ENCODE results near the gene KIF26A.

DNA sequence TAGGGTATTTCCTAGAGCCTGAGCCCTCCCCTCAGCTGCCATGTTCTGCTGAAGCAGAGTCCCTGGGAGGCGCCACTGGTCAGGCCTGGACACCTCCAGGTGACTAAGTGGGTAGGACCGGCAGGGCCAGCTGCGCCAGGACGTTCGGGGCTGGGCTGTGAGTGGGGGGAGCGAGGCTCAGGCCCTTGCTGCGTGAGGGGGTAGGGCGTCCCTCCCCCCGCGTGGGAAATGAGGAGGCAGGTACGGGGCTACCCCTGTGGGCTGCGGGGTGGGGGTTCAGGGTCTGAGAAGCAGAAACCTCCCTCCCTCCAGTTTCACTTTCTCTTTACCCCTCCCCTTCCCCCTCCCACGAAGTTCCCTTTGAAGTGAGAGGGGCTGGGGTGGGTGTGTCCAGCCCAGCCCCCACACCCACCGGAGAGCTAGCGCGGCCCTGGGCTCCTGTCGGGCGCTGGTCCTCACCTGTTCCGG, 22.1 kb upstream of the KIF26A start:
- TF ChIP-seq, protein P1, sequence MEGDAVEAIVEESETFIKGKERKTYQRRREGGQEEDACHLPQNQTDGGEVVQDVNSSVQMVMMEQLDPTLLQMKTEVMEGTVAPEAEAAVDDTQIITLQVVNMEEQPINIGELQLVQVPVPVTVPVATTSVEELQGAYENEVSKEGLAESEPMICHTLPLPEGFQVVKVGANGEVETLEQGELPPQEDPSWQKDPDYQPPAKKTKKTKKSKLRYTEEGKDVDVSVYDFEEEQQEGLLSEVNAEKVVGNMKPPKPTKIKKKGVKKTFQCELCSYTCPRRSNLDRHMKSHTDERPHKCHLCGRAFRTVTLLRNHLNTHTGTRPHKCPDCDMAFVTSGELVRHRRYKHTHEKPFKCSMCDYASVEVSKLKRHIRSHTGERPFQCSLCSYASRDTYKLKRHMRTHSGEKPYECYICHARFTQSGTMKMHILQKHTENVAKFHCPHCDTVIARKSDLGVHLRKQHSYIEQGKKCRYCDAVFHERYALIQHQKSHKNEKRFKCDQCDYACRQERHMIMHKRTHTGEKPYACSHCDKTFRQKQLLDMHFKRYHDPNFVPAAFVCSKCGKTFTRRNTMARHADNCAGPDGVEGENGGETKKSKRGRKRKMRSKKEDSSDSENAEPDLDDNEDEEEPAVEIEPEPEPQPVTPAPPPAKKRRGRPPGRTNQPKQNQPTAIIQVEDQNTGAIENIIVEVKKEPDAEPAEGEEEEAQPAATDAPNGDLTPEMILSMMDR (IDR thresholded peaks at IDR 0.05), result no peak
- no peak for TF ChIP-seq EZH2 (IDR thresholded peaks at IDR 0.05; ENCODE audit: borderline replicate concordance, insufficient read depth, low read depth, low read length, poor library complexity, severe bottlenecking)
